ENCODE data around the gene GRN. TPM values are rescaled to one million over a fixed set of nuclear protein-coding genes. Genes with fewer than 3 reads are reported as not detected.
A peak's percentile ranks its signal among the peaks of the same experiment; 100 is the strongest.

GRN gene
- total RNA-seq, 1 donor from 2014 or later: 88.7 TPM

GRCh38 chr17:44323359-44324091, 21.6 kb upstream of the GRN start:
- Mint-ChIP-seq H3K9me3 (ENCODE audit: unreplicated experiment) (peaks cover 13% of the 10 kb centered on the region), H3K4me3 (ENCODE audit: unreplicated experiment) (peak overlapping the region; percentile 88)

GRCh38 chr17:44324092-44324570, 21.0 kb upstream of the GRN start:
- no peak overlapping the region for H3K27ac Mint-ChIP-seq (ENCODE audit: unreplicated experiment)

More at GRCh38 chr17:44323359-44324091, 21.6 kb upstream of the GRN start:
- H3K36me3 Mint-ChIP-seq (ENCODE audit: unreplicated experiment): no peaks in the 10 kb centered on the region
- H3K27ac Mint-ChIP-seq (ENCODE audit: unreplicated experiment): peak overlapping the region; percentile 3
- peaks cover 11% of the 10 kb centered on the region for H3K27me3 Mint-ChIP-seq (ENCODE audit: unreplicated experiment)
- no peak for TF ChIP-seq CTCF (IDR thresholded peaks at IDR 0.05; ENCODE audit: partially characterized antibody, unreplicated experiment)
- H3K4me1 Mint-ChIP-seq (ENCODE audit: low read depth, unreplicated experiment): peaks cover 2% of the 10 kb centered on the region
- DNase-seq: no peak

GRCh38 chr17:44324571-44325275, 20.4 kb upstream of the GRN start, which contains the start of gene SLC25A39:
SLC25A39 (minus strand) TSS chr17:44324823; CDS start chr17:44323562, 1,261 bp downstream.
- Mint-ChIP-seq H3K4me1 (ENCODE audit: low read depth, unreplicated experiment) (peaks cover 2% of the 10 kb centered on the region), H3K9me3 (ENCODE audit: unreplicated experiment) (peaks cover 8% of the 10 kb centered on the region), H3K36me3 (ENCODE audit: unreplicated experiment) (no peaks in the 10 kb centered on the region), H3K27me3 (ENCODE audit: unreplicated experiment) (peaks cover 11% of the 10 kb centered on the region), H3K4me3 (ENCODE audit: unreplicated experiment) (peak within 1 kb of the TSS; percentile 88), H3K27ac (ENCODE audit: unreplicated experiment) (peak within 1 kb of the TSS; percentile 3)
- no peak for TF ChIP-seq CTCF (IDR thresholded peaks at IDR 0.05; ENCODE audit: partially characterized antibody, unreplicated experiment)
- DNase-seq: peak; percentile 97

More at GRCh38 chr17:44324092-44324570, 21.0 kb upstream of the GRN start:
- DNase-seq: no peak
- Mint-ChIP-seq H3K9me3 (ENCODE audit: unreplicated experiment) (peaks cover 13% of the 10 kb centered on the region), H3K36me3 (ENCODE audit: unreplicated experiment) (no peaks in the 10 kb centered on the region), H3K4me3 (ENCODE audit: unreplicated experiment) (peak overlapping the region; percentile 88), H3K27me3 (ENCODE audit: unreplicated experiment) (peaks cover 11% of the 10 kb centered on the region), H3K4me1 (ENCODE audit: low read depth, unreplicated experiment) (peaks cover 2% of the 10 kb centered on the region)
- TF ChIP-seq CTCF (IDR thresholded peaks at IDR 0.05; ENCODE audit: partially characterized antibody, unreplicated experiment): no peak

GRCh38 chr17:44326861-44327444, 18.1 kb upstream of the GRN start:
- TF ChIP-seq CTCF (IDR thresholded peaks at IDR 0.05; ENCODE audit: partially characterized antibody, unreplicated experiment): no peak
- peak; percentile 95 for DNase-seq
- H3K4me1 Mint-ChIP-seq (ENCODE audit: low read depth, unreplicated experiment): peaks cover 4% of the 10 kb centered on the region
- peaks cover 11% of the 10 kb centered on the region for H3K27me3 Mint-ChIP-seq (ENCODE audit: unreplicated experiment)
- peaks cover 7% of the 10 kb centered on the region for H3K9me3 Mint-ChIP-seq (ENCODE audit: unreplicated experiment)
- peak overlapping the region; percentile 43 for H3K27ac Mint-ChIP-seq (ENCODE audit: unreplicated experiment)
- no peaks in the 10 kb centered on the region for H3K36me3 Mint-ChIP-seq (ENCODE audit: unreplicated experiment)
- peak overlapping the region; percentile 55 for H3K4me3 Mint-ChIP-seq (ENCODE audit: unreplicated experiment)
